Measurements from ENCODE around the gene YTHDC2.

YTHDC2 gene

GRCh38 chr5:113612060-113612496 lies 98.6 kb downstream of the YTHDC2 start:
- no peak for TF ChIP-seq TAF1 (IDR thresholded peaks at IDR 0.05; ENCODE audit: borderline replicate concordance, insufficient read depth, low read length)

- TF ChIP-seq, protein P1, sequence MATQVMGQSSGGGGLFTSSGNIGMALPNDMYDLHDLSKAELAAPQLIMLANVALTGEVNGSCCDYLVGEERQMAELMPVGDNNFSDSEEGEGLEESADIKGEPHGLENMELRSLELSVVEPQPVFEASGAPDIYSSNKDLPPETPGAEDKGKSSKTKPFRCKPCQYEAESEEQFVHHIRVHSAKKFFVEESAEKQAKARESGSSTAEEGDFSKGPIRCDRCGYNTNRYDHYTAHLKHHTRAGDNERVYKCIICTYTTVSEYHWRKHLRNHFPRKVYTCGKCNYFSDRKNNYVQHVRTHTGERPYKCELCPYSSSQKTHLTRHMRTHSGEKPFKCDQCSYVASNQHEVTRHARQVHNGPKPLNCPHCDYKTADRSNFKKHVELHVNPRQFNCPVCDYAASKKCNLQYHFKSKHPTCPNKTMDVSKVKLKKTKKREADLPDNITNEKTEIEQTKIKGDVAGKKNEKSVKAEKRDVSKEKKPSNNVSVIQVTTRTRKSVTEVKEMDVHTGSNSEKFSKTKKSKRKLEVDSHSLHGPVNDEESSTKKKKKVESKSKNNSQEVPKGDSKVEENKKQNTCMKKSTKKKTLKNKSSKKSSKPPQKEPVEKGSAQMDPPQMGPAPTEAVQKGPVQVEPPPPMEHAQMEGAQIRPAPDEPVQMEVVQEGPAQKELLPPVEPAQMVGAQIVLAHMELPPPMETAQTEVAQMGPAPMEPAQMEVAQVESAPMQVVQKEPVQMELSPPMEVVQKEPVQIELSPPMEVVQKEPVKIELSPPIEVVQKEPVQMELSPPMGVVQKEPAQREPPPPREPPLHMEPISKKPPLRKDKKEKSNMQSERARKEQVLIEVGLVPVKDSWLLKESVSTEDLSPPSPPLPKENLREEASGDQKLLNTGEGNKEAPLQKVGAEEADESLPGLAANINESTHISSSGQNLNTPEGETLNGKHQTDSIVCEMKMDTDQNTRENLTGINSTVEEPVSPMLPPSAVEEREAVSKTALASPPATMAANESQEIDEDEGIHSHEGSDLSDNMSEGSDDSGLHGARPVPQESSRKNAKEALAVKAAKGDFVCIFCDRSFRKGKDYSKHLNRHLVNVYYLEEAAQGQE (IDR thresholded peaks at IDR 0.05; ENCODE audit: insufficient read depth in 1 of 2, low read depth in 2 of 2, low read length in 2 of 2): no peak
- no peak for TF ChIP-seq FOXP2 (optimal IDR thresholded peaks at IDR 0.05; ENCODE audit: borderline replicate concordance, extremely low read depth, extremely low read length, insufficient read depth)
- no peak for TF ChIP-seq TAF1 (IDR thresholded peaks at IDR 0.05; ENCODE audit: borderline replicate concordance, insufficient read depth, low read length)
- TF ChIP-seq SIN3A (IDR thresholded peaks at IDR 0.05; ENCODE audit: borderline replicate concordance, insufficient read depth, low read length): no peak
- TF ChIP-seq POLR2AphosphoS5 (IDR thresholded peaks at IDR 0.05; ENCODE audit: low read depth, low read length): no peak
Measured at GRCh38 chr5:113614191-113614590, 100.7 kb downstream of the YTHDC2 start.

DNA sequence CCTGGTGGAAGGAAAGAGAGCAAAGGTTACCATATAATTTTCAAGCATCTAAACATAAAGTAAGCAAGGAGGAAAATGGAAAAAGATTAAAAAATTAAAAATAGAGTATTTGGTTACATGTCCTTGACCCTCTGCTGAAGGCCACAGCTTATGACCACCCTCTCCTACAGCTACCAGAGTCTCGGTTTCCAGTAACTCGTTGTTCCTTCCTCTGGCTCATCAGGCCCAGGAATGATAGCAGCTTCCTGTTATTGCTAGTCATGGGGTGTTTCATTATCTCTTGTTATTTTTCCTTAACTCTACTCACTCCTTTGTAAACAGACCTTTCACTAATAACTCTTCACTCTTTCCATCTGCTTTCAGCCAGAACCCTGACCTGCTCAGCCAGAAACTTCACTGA lies 102.2 kb downstream of the YTHDC2 start:
- TF ChIP-seq SIN3A (IDR thresholded peaks at IDR 0.05; ENCODE audit: borderline replicate concordance, insufficient read depth, low read length) (no peak), FOXP2 (optimal IDR thresholded peaks at IDR 0.05; ENCODE audit: borderline replicate concordance, extremely low read depth, extremely low read length, insufficient read depth) (no peak), TAF1 (IDR thresholded peaks at IDR 0.05; ENCODE audit: borderline replicate concordance, insufficient read depth, low read length) (no peak), POLR2AphosphoS5 (IDR thresholded peaks at IDR 0.05; ENCODE audit: low read depth, low read length) (no peak)
- TF ChIP-seq, protein P1 (IDR thresholded peaks at IDR 0.05; ENCODE audit: insufficient read depth in 1 of 2, low read depth in 2 of 2, low read length in 2 of 2): no peak

GRCh38 chr5:113617191-113617796 lies 103.8 kb downstream of the YTHDC2 start:
- TF ChIP-seq, protein P1 (IDR thresholded peaks at IDR 0.05; ENCODE audit: insufficient read depth in 1 of 2, low read depth in 2 of 2, low read length in 2 of 2): no peak
- TF ChIP-seq FOXP2 (optimal IDR thresholded peaks at IDR 0.05; ENCODE audit: borderline replicate concordance, extremely low read depth, extremely low read length, insufficient read depth): no peak
- no peak for TF ChIP-seq TAF1 (IDR thresholded peaks at IDR 0.05; ENCODE audit: borderline replicate concordance, insufficient read depth, low read length)
- TF ChIP-seq POLR2AphosphoS5 (IDR thresholded peaks at IDR 0.05; ENCODE audit: low read depth, low read length): no peak
- TF ChIP-seq SIN3A (IDR thresholded peaks at IDR 0.05; ENCODE audit: borderline replicate concordance, insufficient read depth, low read length): no peak

DNA sequence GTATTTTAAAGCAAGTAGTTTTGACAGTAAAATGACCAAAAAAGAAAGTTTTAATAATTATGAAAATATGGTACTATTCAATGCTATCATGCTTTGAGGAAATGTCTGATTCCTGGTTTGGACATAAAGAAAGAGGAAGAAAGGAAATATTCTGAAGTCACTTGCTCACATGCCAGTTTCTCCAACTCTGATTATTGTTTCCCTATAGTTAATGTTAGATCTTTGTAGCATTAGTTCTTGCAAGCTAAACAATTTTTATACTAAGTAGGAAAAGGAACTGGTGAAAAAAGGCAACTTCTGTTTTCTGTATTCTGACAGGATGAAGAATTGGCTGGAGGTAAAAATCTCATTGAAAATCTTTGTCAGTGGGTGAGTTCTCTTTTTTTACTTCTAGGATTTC lies 119.5 kb downstream of the YTHDC2 start:
- TF ChIP-seq TAF1 (IDR thresholded peaks at IDR 0.05; ENCODE audit: borderline replicate concordance, insufficient read depth, low read length): no peak
- no peak for TF ChIP-seq FOXP2 (optimal IDR thresholded peaks at IDR 0.05; ENCODE audit: borderline replicate concordance, extremely low read depth, extremely low read length, insufficient read depth)
- no peak for TF ChIP-seq SIN3A (IDR thresholded peaks at IDR 0.05; ENCODE audit: borderline replicate concordance, insufficient read depth, low read length)
- TF ChIP-seq, protein P1 (IDR thresholded peaks at IDR 0.05; ENCODE audit: insufficient read depth in 1 of 2, low read depth in 2 of 2, low read length in 2 of 2): no peak
- no peak for TF ChIP-seq POLR2AphosphoS5 (IDR thresholded peaks at IDR 0.05; ENCODE audit: low read depth, low read length)
